Bronchial epithelial cell (primary cell): ENCODE measurements around the gene GSN. TPM values are rescaled to one million over a fixed set of nuclear protein-coding genes. Genes with fewer than 3 reads are reported as not detected.

Experiments
- DNase-seq: peaks from one replicate; pipeline ENCODE4 v3.0.0-alpha.2; 2010; ENCODE audit warnings: low read depth
- FAIRE-seq: peaks from 2 replicates; lab custom pipeline; 2011; peaks lifted over from hg19 to GRCh38; lab: Jason Lieb, UNC
- H3K27me3 ChIP-seq: 2 replicates; pipeline ENCODE4 v1.5.1; 2011; ENCODE audit warnings: low read length; ENCODE audit not compliant: control insufficient read depth, insufficient read depth
- H3K36me3 ChIP-seq: 2 replicates; pipeline ENCODE4 v1.5.1; 2011; ENCODE audit warnings: low read length; ENCODE audit not compliant: control insufficient read depth, insufficient read depth
- H3K4me3 ChIP-seq: 2 replicates; pipeline ENCODE4 v1.5.1; 2011; ENCODE audit warnings: mild to moderate bottlenecking, low read depth, low read length, control low read depth
- CTCF ChIP-seq: IDR thresholded peaks from 2 replicates; pipeline ENCODE4 v1.5.1; 2011; ENCODE audit warnings: mild to moderate bottlenecking, moderate library complexity, low read length, control low read depth, inconsistent platforms; ENCODE audit not compliant: insufficient read depth, severe bottlenecking
- total RNA-seq: library from RNA; depleted of rRNA; stranded (reverse); fragments of >200 nt; gene quantifications from 2 replicates; pipeline ENCODE4 v1.2.1, GENCODE V29; 2014

Gene GSN
- total RNA-seq, 1 donor from 2014 or later = 420 TPM

GRCh38 chr9:121233906-121234831 lies 33.8 kb upstream of the GSN start:
- no peak for TF ChIP-seq CTCF
- peak; percentile 91 for DNase-seq
- FAIRE-seq = no peak
- H3K4me3 ChIP-seq = no peak overlapping the region
- no peaks in the 10 kb centered on the region for H3K27me3 ChIP-seq
- H3K36me3 ChIP-seq = no peaks in the 10 kb centered on the region

GRCh38 chr9:121234832-121235161 lies 33.2 kb upstream of the GSN start:
- FAIRE-seq (no peak), DNase-seq (no peak)
- no peak overlapping the region for H3K4me3 ChIP-seq
- TF ChIP-seq CTCF = no peak
- no peaks in the 10 kb centered on the region for H3K36me3 ChIP-seq
- no peaks in the 10 kb centered on the region for H3K27me3 ChIP-seq

- DNase-seq (no peak), FAIRE-seq (no peak)
- H3K36me3 ChIP-seq = no peaks in the 10 kb centered on the region
- TF ChIP-seq CTCF = no peak
- no peaks in the 10 kb centered on the region for H3K27me3 ChIP-seq
- H3K4me3 ChIP-seq = no peak overlapping the region
Measured at GRCh38 chr9:121235512-121235911, 32.5 kb upstream of the GSN start.

- no peaks in the 10 kb centered on the region for H3K27me3 ChIP-seq
- H3K36me3 ChIP-seq = no peaks in the 10 kb centered on the region
- DNase-seq = no peak
- no peak for TF ChIP-seq CTCF
- no peak overlapping the region for H3K4me3 ChIP-seq
- no peak for FAIRE-seq
Measured at GRCh38 chr9:121237916-121238315, 30.0 kb upstream of the GSN start.

GRCh38 chr9:121239071-121239470 lies 28.9 kb upstream of the GSN start:
- DNase-seq (no peak), FAIRE-seq (no peak)
- Histone ChIP-seq H3K4me3 (no peak overlapping the region), H3K27me3 (no peaks in the 10 kb centered on the region), H3K36me3 (no peaks in the 10 kb centered on the region)
- TF ChIP-seq CTCF = no peak
